Thyroid gland (tissue), 4 donors: ENCODE results near the gene PACS1. TPM values are rescaled to one million over a fixed set of nuclear protein-coding genes. Genes with fewer than 3 reads are reported as not detected.

Experiments used
- DNase-seq, 2 donors: peaks; one replicate each; pipeline ENCODE4 v3.0.0-alpha.2; 2019
- H3K27ac ChIP-seq, 3 donors: fragments of 200-600 bp; sonication (generic); 1 replicate in 2 of 3; 2 replicates in 1 of 3; pipeline ENCODE4 v1.5.1; 2016 to 2019; ENCODE audit warnings: mild to moderate bottlenecking in 1 of 3, moderate library complexity in 1 of 3
- H3K27me3 ChIP-seq: fragments of 200-600 bp; sonication (generic); one replicate; pipeline ENCODE4 v1.5.1; 2019
- H3K36me3 ChIP-seq, 2 donors: fragments of 200-600 bp; sonication (generic); one replicate each; pipeline ENCODE4 v1.5.1; 2016 to 2019
- H3K4me1 ChIP-seq, 2 donors: fragments of 200-600 bp; sonication (generic); one replicate each; pipeline ENCODE4 v1.5.1; 2017 to 2019
- H3K4me3 ChIP-seq, 3 donors: fragments of 200-600 bp; sonication (generic); replicated peaks in 1 of 3; 1 replicate in 2 of 3; 2 replicates in 1 of 3; pipeline ENCODE4 v1.5.1; 2016; ENCODE audit warnings: mild to moderate bottlenecking in 1 of 3
- H3K9me3 ChIP-seq: fragments of 200-600 bp; sonication (generic); one replicate; pipeline ENCODE4 v1.5.1; 2017
- CTCF ChIP-seq, 6 experiments: fragments of 200-600 bp in 3 of 6; fragments of 450-650 bp in 3 of 6; sonication (generic) in 3 of 6; IDR thresholded peaks; one replicate each; pipeline ENCODE4 v1.5.1; 2016 to 2019; ENCODE audit warnings: antibody characterized with exemption in 6 of 6, mild to moderate bottlenecking in 2 of 6, inconsistent platforms in 1 of 6, moderate library complexity in 1 of 6
- POLR2A ChIP-seq, 2 donors: fragments of 450-650 bp; IDR thresholded peaks; one replicate each; pipeline ENCODE4 v1.6.1; 2017; ENCODE audit warnings: antibody characterized with exemption in 2 of 2, mild to moderate bottlenecking in 2 of 2, moderate library complexity in 1 of 2
- WGBS, 2 donors: methylation state at CpG; one replicate each; pipeline ENCODE4 v1.1.5; 2017; 5-methylcytosine and 5-hydroxymethylcytosine counted together
- intact Hi-C: fragments of 100-400 bp; cut with DNase I; formaldehyde crosslinking; loops from one replicate; pipeline ENCODE4 v1.15.1; 2023
- total RNA-seq, 4 donors: library from RNA; depleted of rRNA; stranded (reverse); fragments of >200 nt; gene quantifications; one replicate each; pipeline ENCODE4 v1.2.3, GENCODE V29; 2016

PACS1 gene
- total RNA-seq, 4 donors from 2014 or later: 39.6 to 67.7 (median 59.7) TPM

- H3K4me1 ChIP-seq: peaks cover 4 to 9% of the 10 kb centered on the region in 2 donors
- no peak for DNase-seq
- no peak overlapping the region for H3K4me3 ChIP-seq
- WGBS, 2 donors: 86 to 91% methylated on average over 8 of the region's 8 CpGs
- H3K36me3 ChIP-seq: no peaks in the 10 kb centered on the region
- H3K27ac ChIP-seq: no peak overlapping the region
- no peaks in the 10 kb centered on the region for H3K9me3 ChIP-seq
- H3K27me3 ChIP-seq: no peaks in the 10 kb centered on the region
- intact Hi-C loops: no loop called here
- TF ChIP-seq POLR2A (IDR thresholded peaks at IDR 0.05) (no peak), CTCF (IDR thresholded peaks at IDR 0.05) (no peak)
These were observed 36.9 kb upstream of the PACS1 start for GRCh38 chr11:66032957-66033735.

GRCh38 chr11:66035653-66036333 lies 34.3 kb upstream of the PACS1 start:
- intact Hi-C loops: no loop called here
- H3K27me3 ChIP-seq: no peaks in the 10 kb centered on the region
- peaks cover 4 to 9% of the 10 kb centered on the region in 2 donors for H3K4me1 ChIP-seq
- TF ChIP-seq CTCF (IDR thresholded peaks at IDR 0.05) (no peak), POLR2A (IDR thresholded peaks at IDR 0.05) (no peak)
- no peak overlapping the region for H3K4me3 ChIP-seq
- no peaks in the 10 kb centered on the region for H3K36me3 ChIP-seq
- WGBS, 2 donors: 52 to 59% methylated on average over 9 of the region's 9 CpGs
- DNase-seq: peak; percentile 75 to 77
- H3K9me3 ChIP-seq: no peaks in the 10 kb centered on the region
- H3K27ac ChIP-seq: no peak overlapping the region

- intact Hi-C loops: no loop called here
- Histone ChIP-seq H3K36me3 (no peaks in the 10 kb centered on the region), H3K4me3 (no peak overlapping the region), H3K27me3 (no peaks in the 10 kb centered on the region), H3K4me1 (peaks cover 4 to 9% of the 10 kb centered on the region in 2 donors), H3K27ac (no peak overlapping the region), H3K9me3 (no peaks in the 10 kb centered on the region)
- 53 to 63% methylated on average over 5 of the region's 5 CpGs for WGBS, 2 donors
- TF ChIP-seq POLR2A (IDR thresholded peaks at IDR 0.05): no peak
- TF ChIP-seq CTCF (IDR thresholded peaks at IDR 0.05): no peak
- no peak for DNase-seq
These were observed 33.8 kb upstream of the PACS1 start for GRCh38 chr11:66036334-66036710.

- H3K4me1 ChIP-seq: peaks cover 4 to 9% of the 10 kb centered on the region in 2 donors
- intact Hi-C loops: no loop called here
- 89 to 99% methylated on average over 3 of the region's 3 CpGs for WGBS, 2 donors
- no peak overlapping the region for H3K4me3 ChIP-seq
- no peak for DNase-seq
- H3K36me3 ChIP-seq: peaks cover 0 to 5% of the 10 kb centered on the region in 2 donors
- no peaks in the 10 kb centered on the region for H3K9me3 ChIP-seq
- no peak overlapping the region for H3K27ac ChIP-seq
- H3K27me3 ChIP-seq: no peaks in the 10 kb centered on the region
- TF ChIP-seq CTCF (IDR thresholded peaks at IDR 0.05): no peak
- TF ChIP-seq POLR2A (IDR thresholded peaks at IDR 0.05): no peak
These were observed 32.7 kb upstream of the PACS1 start for GRCh38 chr11:66037327-66037726.

- no peak for DNase-seq
- intact Hi-C loops: no loop called here
- peaks cover 0 to 12% of the 10 kb centered on the region in 2 donors for H3K36me3 ChIP-seq
- H3K4me3 ChIP-seq: no peak overlapping the region
- H3K4me1 ChIP-seq: peaks cover 4 to 9% of the 10 kb centered on the region in 2 donors
- WGBS, 2 donors: 85 to 90% methylated on average over 3 of the region's 3 CpGs
- no peak overlapping the region for H3K27ac ChIP-seq
- no peak for TF ChIP-seq CTCF (IDR thresholded peaks at IDR 0.05)
- no peak for TF ChIP-seq POLR2A (IDR thresholded peaks at IDR 0.05)
- H3K9me3 ChIP-seq: no peaks in the 10 kb centered on the region
- no peaks in the 10 kb centered on the region for H3K27me3 ChIP-seq
These were observed 30.3 kb upstream of the PACS1 start for GRCh38 chr11:66039765-66040164.
